Glomerular visceral epithelial cell (primary cell): Measurements from ENCODE around the gene PROM1.

Experiments
- DNase-seq: peaks from one replicate; pipeline ENCODE4 v3.0.0-alpha.2; 2016; ENCODE audit errors: extremely low spot score

The PROM1 gene

GRCh38 chr4:15988222-15988621, 95.6 kb downstream of the PROM1 start:
- DNase-seq, result no peak

GRCh38 chr4:15986907-15987306, 96.9 kb downstream of the PROM1 start:
- DNase-seq, result no peak

GRCh38 chr4:15983610-15984009, 100.2 kb downstream of the PROM1 start:
- no peak for DNase-seq

GRCh38 chr4:15982842-15983524, 100.8 kb downstream of the PROM1 start:
- no peak for DNase-seq

- DNase-seq, result peak; percentile 2
Observed at GRCh38 chr4:15976456-15977447, 107.1 kb downstream of the PROM1 start.

- no peak for DNase-seq
Observed at GRCh38 chr4:15971068-15971801, 112.6 kb downstream of the PROM1 start.

- no peak for DNase-seq
Observed at GRCh38 chr4:15968551-15969300, 115.1 kb downstream of the PROM1 start.

GRCh38 chr4:15965325-15965724, 118.5 kb downstream of the PROM1 start:
- DNase-seq, result no peak

GRCh38 chr4:15964159-15964558, 119.7 kb downstream of the PROM1 start:
- DNase-seq, result no peak

GRCh38 chr4:15963576-15963975, 120.2 kb downstream of the PROM1 start:
- no peak for DNase-seq

GRCh38 chr4:15963001-15963451, 120.8 kb downstream of the PROM1 start, which contains the start of gene FGFBP2:
FGFBP2 (minus strand) TSS chr4:15963175; CDS start chr4:15963129, 46 bp downstream.
- DNase-seq, result peak; percentile 32

- no peak for DNase-seq
Observed at GRCh38 chr4:15961781-15962510, 121.9 kb downstream of the PROM1 start.

GRCh38 chr4:15958562-15958961, 125.3 kb downstream of the PROM1 start:
- no peak for DNase-seq

GRCh38 chr4:15956179-15956850, 127.5 kb downstream of the PROM1 start:
- DNase-seq, result peak; percentile 78

GRCh38 chr4:15955670-15956069, 128.2 kb downstream of the PROM1 start:
- no peak for DNase-seq

GRCh38 chr4:15953625-15954024, 130.2 kb downstream of the PROM1 start:
- DNase-seq, result no peak

- DNase-seq, result no peak
Observed at GRCh38 chr4:15951781-15952180, 132.0 kb downstream of the PROM1 start.

GRCh38 chr4:15948826-15949225, 135.0 kb downstream of the PROM1 start:
- no peak for DNase-seq

GRCh38 chr4:15947684-15948083, 136.1 kb downstream of the PROM1 start:
- no peak for DNase-seq

GRCh38 chr4:15945516-15945915, 138.3 kb downstream of the PROM1 start:
- DNase-seq, result no peak
